GM19351 (cell line): ENCODE measurements around the gene SPRR1B.
"Not testable (repeated sequence)": the region's sequence is repeated elsewhere in the genome, so short reads cannot be mapped to it uniquely, and the experiment has no call there.

Experiments used
- ATAC-seq: cut with Tn5 transposase; IDR thresholded peaks from one replicate; pipeline ENCODE4 v1.9.1; 2021; ENCODE audit warnings: mild to moderate bottlenecking, moderate library complexity; ENCODE audit not compliant: unreplicated experiment

Gene SPRR1B, protein sequence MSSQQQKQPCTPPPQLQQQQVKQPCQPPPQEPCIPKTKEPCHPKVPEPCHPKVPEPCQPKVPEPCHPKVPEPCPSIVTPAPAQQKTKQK

DNA sequence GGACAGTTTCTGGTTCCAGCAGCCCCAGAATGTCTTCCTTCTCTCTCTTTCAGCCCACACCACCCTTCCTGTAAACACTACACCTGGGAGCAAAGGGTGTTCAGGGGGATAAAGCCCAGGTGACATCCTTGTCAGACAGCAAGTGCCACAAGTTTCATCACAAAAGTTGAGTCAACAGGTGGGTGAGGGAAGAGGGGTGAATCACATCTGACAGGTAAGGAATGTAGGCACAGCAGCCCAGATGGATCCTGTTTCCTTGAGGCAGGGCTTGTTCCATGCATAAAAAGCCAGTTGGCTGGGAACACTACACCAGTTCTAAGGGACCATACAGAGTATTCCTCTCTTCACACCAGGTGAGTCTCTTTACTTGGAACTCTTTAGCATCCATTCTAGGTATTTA, at the start of gene SPRR1B:
SPRR1B (plus strand) TSS at position 309 of the 400 bp plus-strand sequence. CDS start 1,143 bp downstream, outside the sequence.
- ATAC-seq = no peak

DNA sequence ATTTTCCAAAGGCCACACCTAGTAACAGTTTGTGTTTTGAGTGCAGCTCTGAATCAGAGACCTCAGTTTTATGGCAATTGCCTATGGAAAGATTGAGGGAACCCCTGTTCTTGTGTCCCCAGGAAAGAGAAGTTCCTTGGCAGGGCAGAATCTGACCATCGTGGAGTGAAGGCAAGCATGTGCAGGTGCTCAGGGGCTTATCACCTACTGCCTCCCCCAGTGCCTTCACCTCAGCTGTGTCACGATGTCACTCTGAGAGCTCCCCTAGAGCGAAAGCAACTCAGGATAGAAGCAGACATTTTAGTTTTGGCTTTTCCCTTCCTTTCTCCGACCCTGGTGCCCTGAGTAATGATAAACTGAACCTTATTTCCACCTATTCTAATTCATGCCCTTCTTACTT, 48.9 kb upstream of the SPRR1B start:
- ATAC-seq = no peak

DNA sequence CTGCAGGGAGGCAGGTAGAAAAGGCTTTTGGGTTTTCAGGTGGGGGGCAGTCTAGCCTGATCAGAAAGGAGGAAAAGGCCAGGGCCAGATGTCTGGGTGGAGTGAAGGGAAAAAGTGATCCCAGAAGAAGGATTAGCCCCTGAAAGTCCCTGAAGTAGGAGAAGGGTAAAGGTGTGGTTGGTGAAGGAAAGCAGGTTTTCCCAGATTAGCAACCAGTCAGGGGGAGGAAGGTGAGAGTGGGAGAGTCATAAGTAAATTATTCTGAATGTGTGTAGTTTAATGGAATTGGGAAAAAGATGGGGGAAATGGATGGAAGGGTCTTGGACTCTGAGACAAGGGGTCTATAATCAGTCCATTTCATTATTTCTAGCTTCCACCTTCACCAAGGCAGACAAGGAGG, 47.8 kb upstream of the SPRR1B start:
- ATAC-seq = no peak

DNA sequence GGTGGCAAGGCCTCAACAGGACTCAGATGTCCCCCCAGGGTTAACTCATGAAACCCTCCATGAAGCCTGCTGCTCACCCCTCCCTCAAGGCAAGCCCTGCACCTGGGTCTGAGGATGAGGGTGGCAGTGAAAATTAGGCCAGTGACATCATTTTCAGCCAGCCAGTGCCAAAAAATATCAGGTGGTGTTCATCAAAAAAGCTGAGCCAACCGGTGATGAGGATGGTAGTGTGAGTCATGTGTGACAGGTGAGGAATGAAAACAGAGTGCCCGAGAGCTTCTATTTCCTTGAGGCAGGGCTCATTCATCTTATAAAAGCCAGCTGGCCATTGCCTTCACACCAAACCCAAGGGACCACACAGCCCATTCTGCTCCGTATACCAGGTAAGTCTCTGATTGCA, 47.3 kb upstream of the SPRR1B start, which contains the start of gene SPRR1A:
SPRR1A (plus strand) TSS at position 339 of the 400 bp plus-strand sequence. CDS start 1,150 bp downstream, outside the sequence.
- no peak for ATAC-seq

DNA sequence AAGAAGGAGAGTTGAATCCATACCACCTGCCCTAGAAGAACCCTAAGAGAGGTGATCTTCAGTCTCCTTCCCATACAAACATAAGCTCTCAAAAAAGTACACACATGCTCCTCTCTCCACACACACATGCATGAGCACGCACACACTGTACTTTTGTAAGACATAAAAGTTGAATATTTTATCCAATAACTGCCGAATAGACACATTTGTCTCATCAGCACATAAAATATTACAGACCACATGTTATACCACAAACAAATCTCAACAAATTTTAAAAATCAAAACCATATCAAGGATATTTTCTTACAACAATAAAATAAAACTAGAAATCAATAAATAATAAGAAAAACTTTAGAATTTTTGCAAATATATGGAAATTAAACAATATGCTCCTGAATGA, 44.4 kb upstream of the SPRR1B start:
- no peak for ATAC-seq

DNA sequence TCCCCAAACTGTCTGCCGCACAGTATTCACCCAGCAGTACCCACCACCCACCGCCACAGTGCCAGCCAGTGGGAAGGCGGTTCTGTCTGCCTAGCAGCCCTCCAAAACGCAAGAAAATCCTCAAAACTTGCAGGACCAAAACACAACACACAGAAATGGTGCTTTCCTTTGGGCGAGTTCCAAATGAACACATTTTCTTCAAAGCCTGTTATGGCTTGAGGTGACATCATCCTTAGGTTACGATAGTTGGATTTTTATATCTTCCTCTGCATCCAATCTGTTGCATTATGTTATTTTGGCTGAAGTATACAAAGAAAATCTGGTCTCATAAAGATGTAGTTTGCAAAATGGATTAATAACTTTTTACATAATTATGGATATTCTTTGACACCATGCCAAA, 37.8 kb upstream of the SPRR1B start:
- no peak for ATAC-seq

DNA sequence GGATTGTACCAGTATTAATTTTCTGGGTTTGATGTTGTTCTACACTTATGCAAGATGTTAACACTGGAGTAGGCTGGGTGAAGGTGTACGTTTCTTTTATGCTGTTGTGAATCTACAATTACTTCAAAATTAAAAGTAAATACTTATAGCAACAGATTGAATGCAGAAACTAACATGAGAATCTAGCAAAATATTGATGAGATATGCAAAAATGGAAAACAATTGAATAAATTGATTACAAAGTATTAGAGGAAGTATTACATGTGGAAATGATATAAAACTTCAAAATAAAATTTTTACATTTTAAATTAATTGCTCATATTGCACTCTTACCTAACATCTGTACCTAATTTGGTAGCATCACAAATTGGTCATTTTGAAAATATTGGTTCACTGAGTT, 35.2 kb upstream of the SPRR1B start:
- ATAC-seq = no peak

DNA sequence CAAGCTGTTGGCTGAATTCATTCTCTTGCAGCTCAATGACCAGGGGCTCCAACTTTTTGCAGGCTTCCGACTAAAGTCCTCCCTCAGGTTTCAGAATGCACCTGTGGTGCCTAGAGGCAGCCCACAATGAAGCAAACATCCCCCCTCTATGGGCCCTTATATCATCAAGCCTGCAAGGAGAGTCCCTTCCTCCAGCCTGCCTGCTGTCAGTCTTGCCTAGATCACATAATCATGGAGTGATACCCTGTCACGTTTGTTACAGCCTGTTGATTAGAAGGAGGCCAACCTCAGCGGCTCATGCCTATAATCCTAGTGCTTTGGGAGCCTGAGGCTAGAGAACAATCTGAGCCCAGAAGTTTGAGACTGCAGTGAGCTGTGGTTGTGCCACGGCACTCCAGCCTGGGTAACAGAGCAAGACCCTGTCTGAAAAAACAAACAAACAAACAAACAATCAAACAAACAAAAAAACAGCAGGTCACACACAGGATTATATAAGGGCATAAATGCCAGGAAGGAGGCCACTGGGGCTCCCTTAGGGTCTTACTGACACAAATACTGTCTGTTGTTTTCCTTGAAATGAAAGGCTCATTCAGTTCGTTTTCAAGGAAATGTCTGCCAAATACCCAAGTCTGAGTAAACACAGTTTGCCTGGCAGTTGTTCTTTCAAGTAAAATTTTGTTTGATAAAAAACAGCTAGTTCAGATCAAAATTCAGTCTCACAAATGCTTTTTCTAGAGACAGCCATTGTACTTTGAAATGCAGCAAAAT, 34.2 kb upstream of the SPRR1B start:
- no peak for ATAC-seq

DNA sequence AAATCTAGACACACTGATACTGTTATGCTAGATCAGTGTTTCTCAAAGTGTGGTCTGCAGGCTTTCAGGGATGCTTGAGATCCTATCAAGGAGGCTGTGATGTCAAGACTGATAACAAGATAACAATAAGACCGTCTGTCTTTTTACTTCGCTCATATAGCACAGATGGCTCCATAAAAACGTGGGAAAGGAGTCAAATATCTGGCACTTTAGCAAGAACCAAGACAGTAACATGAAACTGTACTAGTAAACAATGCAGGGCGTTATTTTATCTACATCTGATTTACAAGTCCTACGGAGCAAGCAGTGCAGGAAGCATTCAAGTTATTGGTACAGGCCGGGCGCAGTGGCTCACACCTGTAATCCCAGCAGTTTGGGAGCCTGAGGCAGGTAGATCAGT, 33.1 kb upstream of the SPRR1B start:
- ATAC-seq = no peak

DNA sequence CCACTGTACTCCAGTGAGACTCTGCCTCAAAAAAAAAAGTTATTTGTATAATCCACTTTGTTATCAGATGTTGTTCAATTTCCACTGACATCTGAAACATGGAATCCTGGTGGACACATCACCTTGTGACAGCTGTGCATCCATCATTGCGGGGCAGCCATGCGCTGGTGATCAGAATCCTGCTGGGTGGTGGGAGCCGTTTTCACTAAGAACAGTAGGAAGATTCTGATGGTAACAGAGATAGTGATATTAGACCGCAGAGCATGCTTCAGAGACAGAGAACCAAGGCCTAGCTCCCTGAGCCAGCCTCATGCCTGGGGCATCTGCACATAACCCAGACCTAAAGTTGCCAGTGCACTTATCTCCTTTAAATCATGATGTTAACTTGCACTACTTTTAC, 32.5 kb upstream of the SPRR1B start:
- no peak for ATAC-seq

DNA sequence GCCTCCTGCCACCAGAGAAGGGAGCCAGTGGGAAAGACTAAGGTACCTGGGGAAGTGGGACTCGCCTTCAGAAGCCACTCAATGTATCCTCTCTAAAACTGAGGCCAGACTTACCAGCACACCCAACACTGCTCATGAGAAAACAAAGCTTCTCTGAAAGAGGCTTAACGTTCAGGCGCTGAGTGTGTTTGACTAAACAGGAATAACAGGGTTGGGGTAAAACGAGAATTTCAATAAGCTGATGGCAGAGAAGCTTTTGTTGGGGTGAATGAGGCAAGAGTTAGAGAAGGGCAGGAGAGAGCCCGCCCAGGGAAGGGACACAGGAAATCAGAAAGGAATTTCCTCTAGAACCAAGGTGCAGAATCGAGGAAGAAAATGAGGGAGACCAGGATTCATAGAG, 31.2 kb upstream of the SPRR1B start:
- no peak for ATAC-seq

DNA sequence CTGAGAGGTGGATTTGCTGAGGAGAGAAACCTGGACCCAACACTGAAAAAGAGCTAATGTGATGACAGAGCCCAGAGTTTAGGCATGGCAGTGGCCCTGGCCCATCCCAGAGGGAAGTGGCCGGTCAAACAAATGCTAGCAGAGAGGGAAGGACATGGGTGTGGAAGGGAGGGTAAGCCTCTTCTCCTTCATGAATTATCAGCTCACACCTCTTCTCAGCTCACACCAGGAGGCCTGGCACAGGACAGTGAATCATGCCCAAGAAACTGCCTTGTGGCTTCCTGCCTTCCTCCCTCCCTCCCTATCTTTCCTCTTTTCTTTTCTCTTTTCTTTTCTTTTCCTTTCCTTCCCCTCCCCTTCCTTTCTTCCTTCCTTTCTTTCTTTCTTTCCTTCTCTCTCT, 30.7 kb upstream of the SPRR1B start:
- no peak for ATAC-seq

DNA sequence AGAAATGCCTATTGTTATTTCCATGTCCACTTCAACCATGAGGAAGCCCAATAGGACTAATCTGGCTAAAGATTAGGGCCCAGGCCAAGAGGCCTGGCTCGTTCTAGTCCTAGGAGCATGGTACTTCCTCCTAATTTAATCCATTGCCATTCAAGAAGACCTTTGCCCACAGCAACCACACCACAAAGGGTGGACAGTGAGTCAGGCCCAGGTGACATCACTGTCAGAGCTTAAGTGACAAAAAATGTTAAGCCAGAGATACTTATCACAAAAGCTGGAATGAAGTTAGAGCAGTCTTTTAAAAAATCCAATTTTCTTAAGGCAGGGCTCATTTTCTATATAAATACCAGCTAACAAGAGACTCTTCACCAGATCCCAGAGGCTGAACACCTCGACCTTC, 29.6 kb upstream of the SPRR1B start, which contains the start of gene SPRR3:
SPRR3 (plus strand) TSS at position 368 of the 400 bp plus-strand sequence. CDS start 1,272 bp downstream, outside the sequence.
- no peak for ATAC-seq

DNA sequence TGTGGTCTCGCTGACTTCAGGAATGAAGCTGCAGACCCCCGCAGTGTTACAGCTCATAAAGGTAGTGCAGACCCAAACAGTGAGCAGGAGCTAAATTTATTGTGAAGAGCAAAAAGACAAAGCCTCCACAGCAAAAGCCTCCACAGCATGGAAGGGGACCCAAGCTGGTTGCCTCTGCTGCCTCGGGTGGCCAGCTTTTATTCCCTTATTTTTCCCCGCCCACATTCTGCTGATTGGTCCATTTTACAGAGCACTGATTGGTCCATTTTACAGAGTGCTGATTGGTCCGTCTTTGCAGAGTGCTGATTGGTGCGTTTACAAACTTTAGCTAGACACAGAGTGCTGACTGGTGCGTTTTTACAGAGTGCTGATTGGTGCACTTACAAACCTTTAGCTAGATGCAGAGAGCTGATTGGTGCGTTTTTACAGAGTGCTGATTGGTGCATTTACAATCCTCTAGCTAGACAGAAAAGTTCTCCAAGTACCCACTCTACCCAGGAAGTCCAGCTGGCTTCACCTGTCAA, 19.7 kb upstream of the SPRR1B start:
- ATAC-seq = not testable (repeated sequence)

DNA sequence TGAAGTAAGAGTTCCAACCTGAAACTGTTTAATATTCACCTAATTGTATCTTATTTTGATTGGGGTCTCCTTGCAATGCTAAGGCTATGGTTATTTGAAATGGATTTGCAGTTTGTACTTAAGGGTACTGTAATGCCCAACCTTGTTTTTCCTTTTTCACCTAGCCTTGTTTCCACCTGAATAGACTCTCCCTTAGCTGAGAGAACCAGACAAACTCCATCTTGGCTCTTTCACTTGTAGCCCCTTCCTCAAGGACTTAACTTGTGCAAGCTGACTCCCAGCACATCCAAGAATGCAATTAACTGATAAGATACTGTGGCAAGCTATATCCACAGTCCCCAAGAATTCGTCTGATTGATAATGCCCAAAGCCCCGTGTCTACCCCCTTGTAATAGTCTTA, 9.2 kb upstream of the SPRR1B start:
- ATAC-seq = not testable (repeated sequence)

DNA sequence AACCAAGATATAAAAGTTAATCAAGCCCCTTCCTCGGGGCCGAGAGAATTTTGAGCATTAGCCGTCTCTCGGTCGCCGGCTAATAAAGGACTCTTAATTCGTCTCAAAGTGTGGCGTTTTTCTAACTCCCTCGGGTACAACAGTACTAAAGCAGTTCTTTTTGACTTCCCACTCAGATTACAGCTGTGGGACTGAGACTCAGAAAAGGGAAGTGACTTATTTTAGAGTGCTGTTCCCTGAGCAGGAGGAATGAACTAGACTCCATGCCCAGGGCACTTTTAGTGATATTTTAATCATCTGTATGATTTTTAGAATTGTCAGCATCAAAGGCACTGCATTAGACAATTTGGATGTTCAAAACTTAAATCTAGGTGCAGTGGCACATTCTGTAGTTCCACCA, 8.7 kb upstream of the SPRR1B start:
- ATAC-seq = not testable (repeated sequence)

DNA sequence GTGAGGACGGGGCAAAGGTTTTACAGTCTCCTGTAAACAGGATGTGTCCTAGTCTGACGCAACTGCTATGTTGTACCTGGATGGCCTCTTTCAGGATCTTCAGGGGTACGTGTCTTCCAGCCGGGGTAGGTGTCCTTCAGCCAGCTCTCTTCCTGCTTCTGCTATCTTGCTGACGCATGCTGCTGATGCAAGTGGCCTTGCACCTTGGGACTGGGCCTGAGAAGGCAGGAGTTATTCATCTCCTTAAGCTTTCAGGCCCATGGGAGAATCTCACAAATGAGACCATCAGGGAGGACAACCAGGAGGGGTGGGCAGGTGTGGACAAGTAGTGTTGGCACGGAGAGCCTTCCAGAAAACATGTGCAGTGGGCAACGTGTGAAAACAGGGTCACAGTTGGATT, 7.9 kb upstream of the SPRR1B start:
- ATAC-seq = no peak

DNA sequence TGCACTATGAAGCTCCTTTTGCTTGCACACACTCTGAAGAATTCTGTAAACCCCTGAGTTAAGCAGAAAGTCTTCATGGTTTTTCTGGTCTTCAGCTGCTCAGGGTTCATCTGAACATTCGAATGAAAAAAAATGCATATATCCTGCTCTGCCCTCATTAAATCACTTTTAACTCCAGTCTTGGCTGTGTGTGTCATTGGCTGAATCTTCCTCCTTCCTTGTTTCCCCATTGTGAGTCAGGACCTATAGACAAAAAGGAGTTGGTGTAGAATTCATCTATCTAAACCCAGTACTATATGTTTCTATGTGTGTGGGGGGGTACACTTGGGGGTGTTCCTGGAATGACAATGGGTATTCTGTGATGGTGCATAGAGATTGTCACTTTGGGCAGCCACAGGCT, 6.6 kb upstream of the SPRR1B start:
- no peak for ATAC-seq

DNA sequence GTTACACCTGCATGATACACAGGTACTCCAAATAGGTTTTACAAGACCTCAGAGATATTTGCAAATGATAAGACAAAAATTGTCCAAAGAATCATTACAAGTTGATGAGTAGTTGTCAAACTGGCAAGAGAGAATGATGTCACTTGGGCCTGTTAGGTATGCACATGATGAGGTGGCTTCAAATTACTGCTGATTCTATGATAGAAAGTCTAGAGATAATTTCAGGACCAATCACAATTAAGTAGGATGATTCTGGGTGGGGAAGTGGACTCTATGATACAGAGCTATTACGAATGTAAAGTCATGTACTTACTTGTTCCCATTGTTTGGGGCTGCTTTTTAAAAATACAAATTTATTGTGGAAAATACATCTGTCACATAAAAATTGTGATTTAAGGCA, 5.2 kb upstream of the SPRR1B start:
- ATAC-seq = no peak

DNA sequence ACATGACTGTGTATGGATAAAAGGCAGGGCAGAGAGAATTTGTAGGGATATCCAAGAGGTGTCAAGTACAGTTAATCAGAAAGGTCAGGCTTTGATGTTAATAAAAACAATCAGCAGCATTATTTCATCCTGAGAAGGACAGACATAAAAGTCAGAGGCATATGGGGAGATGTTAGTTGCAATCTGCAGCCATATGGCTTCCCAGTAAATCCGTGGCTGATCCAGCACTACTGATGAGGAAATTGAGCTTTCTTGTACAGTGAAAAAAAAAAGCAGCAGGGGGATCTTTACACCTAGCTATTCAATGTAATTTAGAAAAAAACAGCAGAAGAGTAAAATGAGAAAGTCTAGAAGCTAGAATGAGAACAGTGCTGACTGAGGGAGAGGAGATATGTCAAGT, 2.2 kb upstream of the SPRR1B start:
- ATAC-seq = no peak

DNA sequence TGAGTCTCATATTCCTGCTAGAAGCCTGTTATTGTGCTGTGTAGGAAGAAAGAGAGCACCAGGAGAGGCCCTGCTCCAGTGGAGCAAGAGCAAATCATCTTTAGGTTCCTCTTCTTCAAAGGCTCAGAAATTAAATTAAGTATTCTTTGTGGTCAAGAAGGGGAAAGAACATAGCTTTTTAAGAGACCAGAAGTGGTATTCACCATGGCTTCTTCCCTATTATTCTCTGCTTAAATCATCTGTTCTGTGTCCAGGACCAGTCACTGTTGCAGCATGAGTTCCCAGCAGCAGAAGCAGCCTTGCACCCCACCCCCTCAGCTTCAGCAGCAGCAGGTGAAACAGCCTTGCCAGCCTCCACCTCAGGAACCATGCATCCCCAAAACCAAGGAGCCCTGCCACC, 1.1 kb downstream of the SPRR1B start:
- no peak for ATAC-seq

DNA sequence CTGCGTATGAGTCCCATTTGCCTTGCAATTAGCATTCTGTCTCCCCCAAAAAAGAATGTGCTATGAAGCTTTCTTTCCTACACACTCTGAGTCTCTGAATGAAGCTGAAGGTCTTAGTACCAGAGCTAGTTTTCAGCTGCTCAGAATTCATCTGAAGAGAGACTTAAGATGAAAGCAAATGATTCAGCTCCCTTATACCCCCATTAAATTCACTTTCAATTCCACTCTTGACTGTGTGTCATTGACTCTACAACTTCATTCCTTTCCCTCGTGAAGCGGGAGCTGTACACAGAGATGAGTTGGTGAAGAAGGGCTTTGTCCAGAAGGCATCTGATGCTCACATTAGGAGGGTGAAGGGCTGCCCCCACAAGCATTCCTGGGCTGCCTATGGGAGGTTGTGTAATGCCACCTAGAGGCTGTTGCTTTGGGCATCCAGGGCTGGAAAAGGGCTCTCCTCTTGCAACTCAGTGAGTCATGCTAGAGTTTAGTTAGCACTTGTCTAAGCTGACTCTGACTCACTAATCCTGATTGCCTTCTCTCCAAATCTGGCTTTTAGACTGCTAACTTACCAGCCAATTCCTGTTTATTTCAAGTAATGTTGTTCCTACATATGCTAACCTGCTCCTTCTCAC, 1.8 kb downstream of the SPRR1B start:
- ATAC-seq = no peak
